Measurements from ENCODE around the gene PER1. TPM values are rescaled to one million over a fixed set of nuclear protein-coding genes. Genes with fewer than 3 reads are reported as not detected.

PER1 gene
- total RNA-seq, 4 donors from 2014 or later: 127 to 263 (median 168) TPM

GRCh38 chr17:8123695-8124349 lies 28.4 kb downstream of the PER1 start, which contains the start of gene HES7:
Gene HES7 (minus strand): TSS chr17:8124106. CDS start chr17:8124084, 22 bp downstream.
- TF ChIP-seq EP300 (IDR thresholded peaks at IDR 0.05) (no peak), POLR2A (IDR thresholded peaks at IDR 0.05; ENCODE audit: low read depth) (no peak), CTCF (IDR thresholded peaks at IDR 0.05) (no peak), POLR2AphosphoS5 (IDR thresholded peaks at IDR 0.05) (no peak)
- Histone ChIP-seq H3K36me3 (no peaks in the 10 kb centered on the region), H3K9me3 (no peaks in the 10 kb centered on the region), H3K4me1 (peaks cover 66 to 83% (median 80%) of the 10 kb centered on the region in 4 donors), H3K27me3 (peaks cover 10 to 62% (median 39%) of the 10 kb centered on the region in 4 donors), H3K27ac (replicated peaks in 1 of 4) (peak within 1 kb of the TSS in 3 of 4 donors; percentile 21 to 57 (median 33)), H3K4me3 (peak within 1 kb of the TSS; percentile 46 to 79 (median 64))
- 2% methylated on average over 29 of the region's 29 CpGs for WGBS
- no peak for DNase-seq (ENCODE audit: extremely low spot score)
- intact Hi-C loops (cut with DNase I): no loop called here

GRCh38 chr17:8122924-8123694 lies 29.1 kb downstream of the PER1 start:
- under 1% methylated on average over 39 of the region's 55 CpGs for WGBS
- peak overlapping the region in 3 of 4 donors; percentile 21 to 57 (median 33) for H3K27ac ChIP-seq (replicated peaks in 1 of 4)

GRCh38 chr17:8122422-8122923 lies 29.7 kb downstream of the PER1 start:
- peak overlapping the region; percentile 46 to 79 (median 58) for H3K4me3 ChIP-seq
- DNase-seq (ENCODE audit: extremely low spot score): no peak
- 2% methylated on average over 24 of the region's 29 CpGs for WGBS
- no peaks in the 10 kb centered on the region for H3K36me3 ChIP-seq
- H3K4me1 ChIP-seq: peaks cover 79 to 94% (median 91%) of the 10 kb centered on the region in 4 donors
- H3K27ac ChIP-seq (replicated peaks in 1 of 4): peak overlapping the region; percentile 8 to 57 (median 34)
- H3K27me3 ChIP-seq: peaks cover 10 to 52% (median 40%) of the 10 kb centered on the region in 4 donors
- H3K9me3 ChIP-seq: no peaks in the 10 kb centered on the region
- TF ChIP-seq CTCF (IDR thresholded peaks at IDR 0.05) (no peak), EP300 (IDR thresholded peaks at IDR 0.05) (no peak), POLR2A (IDR thresholded peaks at IDR 0.05; ENCODE audit: low read depth) (no peak), POLR2AphosphoS5 (IDR thresholded peaks at IDR 0.05) (no peak)
- intact Hi-C loops (cut with DNase I): no loop called here

More at GRCh38 chr17:8122924-8123694, 29.1 kb downstream of the PER1 start:
- DNase-seq (ENCODE audit: extremely low spot score): no peak
- Histone ChIP-seq H3K27me3 (peaks cover 10 to 55% (median 39%) of the 10 kb centered on the region in 4 donors), H3K4me3 (peak overlapping the region; percentile 46 to 79 (median 58)), H3K36me3 (no peaks in the 10 kb centered on the region), H3K9me3 (no peaks in the 10 kb centered on the region), H3K4me1 (peaks cover 73 to 91% (median 87%) of the 10 kb centered on the region in 4 donors)
- TF ChIP-seq POLR2AphosphoS5 (IDR thresholded peaks at IDR 0.05) (no peak), POLR2A (IDR thresholded peaks at IDR 0.05; ENCODE audit: low read depth) (no peak), EP300 (IDR thresholded peaks at IDR 0.05) (no peak), CTCF (IDR thresholded peaks at IDR 0.05) (no peak)
- intact Hi-C loops (cut with DNase I): no loop called here

- intact Hi-C loops (cut with DNase I): loop anchor here (2.0 kb wide), 1 partner anchor 65 kb away; no protein-coding TSS in a partner anchor
- no peak for DNase-seq (ENCODE audit: extremely low spot score)
- Histone ChIP-seq H3K9me3 (no peaks in the 10 kb centered on the region), H3K27me3 (peaks cover 10 to 58% (median 46%) of the 10 kb centered on the region in 4 donors), H3K4me3 (peak overlapping the region; percentile 46 to 79 (median 58)), H3K4me1 (peaks cover 74 to 91% (median 88%) of the 10 kb centered on the region in 4 donors), H3K27ac (replicated peaks in 1 of 4) (peak overlapping the region; percentile 8 to 63 (median 52)), H3K36me3 (no peaks in the 10 kb centered on the region)
- TF ChIP-seq CTCF (IDR thresholded peaks at IDR 0.05) (peak; percentile 26 to 40 (median 30)), POLR2AphosphoS5 (IDR thresholded peaks at IDR 0.05) (no peak)
- 0% methylated on average over 2 of the region's 76 CpGs for WGBS
Measured at GRCh38 chr17:8121681-8122421, 30.4 kb downstream of the PER1 start.

All from esophagus muscularis mucosa (tissue), 4 donors.